K562 (cell line): ENCODE results near the gene SLC9A1. TPM values are rescaled to one million over a fixed set of nuclear protein-coding genes. Genes with fewer than 3 reads are reported as not detected.

ENCODE experiments used
- ARNT ChIP-seq, 2 experiments: fragments of 450-650 bp; IDR thresholded peaks; 2 replicates each; pipeline ENCODE4 v1.6.1; 2016; ENCODE audit warnings: mild to moderate bottlenecking in 1 of 2
- CHAMP1 ChIP-seq: fragments of 450-650 bp; IDR thresholded peaks from 2 replicates; pipeline ENCODE4 v1.6.1; 2016; ENCODE audit warnings: mild to moderate bottlenecking
- EP400 ChIP-seq: fragments of 450-650 bp; IDR thresholded peaks from 2 replicates; pipeline ENCODE4 v1.6.1; 2017; ENCODE audit warnings: antibody characterized with exemption, mild to moderate bottlenecking, moderate library complexity
- ETS2 ChIP-seq: IDR thresholded peaks from 2 replicates; pipeline ENCODE4 v1.6.1; 2016; ENCODE audit warnings: borderline replicate concordance, missing genetic modification characterization, mild to moderate bottlenecking, moderate library complexity, missing compliant biosample characterization; ENCODE audit not compliant: poor library complexity, severe bottlenecking
- EZH2 ChIP-seq: IDR thresholded peaks from 2 replicates; pipeline ENCODE4 v1.6.1; 2012; ENCODE audit warnings: low read depth, mild to moderate bottlenecking, inconsistent platforms, low read length, borderline replicate concordance
- HDAC1 ChIP-seq, 2 experiments: fragments of 450-650 bp; IDR thresholded peaks; 2 replicates each; pipeline ENCODE4 v1.6.1; 2016 to 2017; ENCODE audit warnings: inconsistent platforms in 1 of 2, mild to moderate bottlenecking in 1 of 2, moderate library complexity in 1 of 2
- KHSRP ChIP-seq: fragments of 450-650 bp; IDR thresholded peaks from 2 replicates; pipeline ENCODE4 v1.6.1; 2017
- KLF13 ChIP-seq: fragments of 450-650 bp; IDR thresholded peaks from 2 replicates; pipeline ENCODE4 v1.6.1; 2016; ENCODE audit warnings: missing genetic modification characterization, low read depth, mild to moderate bottlenecking, missing compliant biosample characterization, moderate library complexity, borderline replicate concordance
- MAFG ChIP-seq: fragments of 450-650 bp; conservative IDR thresholded peaks from 2 replicates; pipeline ENCODE4 v1.6.1; 2016; ENCODE audit warnings: missing genetic modification characterization, missing compliant biosample characterization
- MTA3 ChIP-seq: fragments of 450-650 bp; formaldehyde crosslinking; IDR thresholded peaks from 2 replicates; pipeline ENCODE4 v1.6.1; 2017; ENCODE audit warnings: mild to moderate bottlenecking, borderline replicate concordance
- NR2C2 ChIP-seq, 2 experiments: fragments of 200-800 bp in 1 of 2; sonication (Bioruptor generic) in 1 of 2; sonication (generic) in 1 of 2; formaldehyde crosslinking in 1 of 2; IDR thresholded peaks; 2 replicates each; pipeline versions ENCODE4 v1.6.1 to v1.8.0; 2016 to 2022; ENCODE audit warnings: mild to moderate bottlenecking in 1 of 2, missing compliant biosample characterization in 1 of 2, missing genetic modification characterization in 1 of 2, missing genetic modification reagents in 1 of 2
- PHF21A ChIP-seq: fragments of 450-650 bp; IDR thresholded peaks from 2 replicates; pipeline ENCODE4 v1.6.1; 2017; ENCODE audit warnings: low read depth, borderline replicate concordance
- SAFB ChIP-seq: fragments of 200-400 bp; formaldehyde crosslinking; IDR thresholded peaks from 2 replicates; pipeline ENCODE4 v1.6.1; 2017; ENCODE audit warnings: low read depth, low read length, borderline replicate concordance
- SAP30 ChIP-seq: fragments of 200-600 bp; sonication (generic); IDR thresholded peaks from 2 replicates; pipeline ENCODE4 v1.6.1; 2012; ENCODE audit warnings: borderline replicate concordance, low read depth, mild to moderate bottlenecking, moderate library complexity, low read length, control low read depth, inconsistent platforms; ENCODE audit not compliant: insufficient read depth, poor library complexity, severe bottlenecking
- TBP ChIP-seq: optimal IDR thresholded peaks from 2 replicates; pipeline ENCODE3; 2011; ENCODE audit warnings: low read depth, low read length, improper control_type of control experiment
- TFAP4 ChIP-seq: sonication (generic); formaldehyde crosslinking; IDR thresholded peaks from 2 replicates; pipeline ENCODE4 v1.8.0; 2022; ENCODE audit warnings: missing genetic modification reagents, mild to moderate bottlenecking, moderate library complexity, borderline replicate concordance
- TRIM25 ChIP-seq: fragments of 450-650 bp; IDR thresholded peaks from 2 replicates; pipeline ENCODE4 v1.7.0; 2016; ENCODE audit warnings: borderline replicate concordance
- WHSC1 ChIP-seq: IDR thresholded peaks from one replicate; pipeline ENCODE4 v1.6.1; 2012; ENCODE audit warnings: low read length, control low read depth, inconsistent platforms
- ZNF140 ChIP-seq: fragments of 250-450 bp; sonication (Bioruptor Pico); IDR thresholded peaks from 2 replicates; pipeline ENCODE4 v1.8.0; 2021; ENCODE audit warnings: moderate library complexity, mild to moderate bottlenecking, inconsistent platforms
- ZNF143 ChIP-seq: sonication (generic); formaldehyde crosslinking; IDR thresholded peaks from 2 replicates; pipeline ENCODE4 v1.9.0; 2022; ENCODE audit warnings: mild to moderate bottlenecking, missing genetic modification reagents
- ZNF212 ChIP-seq: fragments of 450-650 bp; formaldehyde crosslinking; IDR thresholded peaks from 2 replicates; pipeline ENCODE4 v1.4.0; 2020; ENCODE audit warnings: mild to moderate bottlenecking
- ZNF717 ChIP-seq: fragments of 250-450 bp; sonication (Bioruptor Pico); IDR thresholded peaks from 2 replicates; pipeline ENCODE4 v1.5.0; 2021
- polyA plus RNA-seq, 8 experiments: library from polyadenylated mRNA; depleted of rRNA in 4 of 8; stranded (reverse) in 5 of 8; unstranded in 3 of 8; fragments of >200 nt; fragmentation: Nextera tagmentation in 2 of 8; fragmentation: Illumina TruSeq in 1 of 8; extraction: Ambion mirVana in 2 of 8; extraction: Trizol in 1 of 8; gene quantifications; 2 replicates each; pipeline versions ENCODE4 v1.2.1 to v1.2.3, GENCODE V29; 2011 to 2014; ENCODE audit warnings: inconsistent platforms in 1 of 8, missing spikeins in 1 of 8
- total RNA-seq, 7 experiments: library from RNA; depleted of rRNA in 6 of 7; stranded (reverse); fragments of >200 nt in 6 of 7; fragmentation: Illumina TruSeq in 2 of 7; extraction: Trizol in 2 of 7; gene quantifications; 2 replicates each; pipeline versions ENCODE4 v1.2.1 to v1.2.3, GENCODE V29; 2011 to 2021; ENCODE audit warnings: low replicate concordance in 1 of 7
- TF ChIP-seq, protein P1 (sequence below), 2 experiments: fragments of 450-650 bp; conservative IDR thresholded peaks; 2 replicates each; pipeline ENCODE4 v1.6.1; 2017; ENCODE audit warnings: mild to moderate bottlenecking in 2 of 2, moderate library complexity in 2 of 2

The SLC9A1 gene
- total and polyA plus RNA-seq, 9 of the 15 experiments (the other 6 are each of a cell fraction or from before 2014, with no cell fraction given), result 0.59 to 14.4 (median 2.0) TPM

DNA sequence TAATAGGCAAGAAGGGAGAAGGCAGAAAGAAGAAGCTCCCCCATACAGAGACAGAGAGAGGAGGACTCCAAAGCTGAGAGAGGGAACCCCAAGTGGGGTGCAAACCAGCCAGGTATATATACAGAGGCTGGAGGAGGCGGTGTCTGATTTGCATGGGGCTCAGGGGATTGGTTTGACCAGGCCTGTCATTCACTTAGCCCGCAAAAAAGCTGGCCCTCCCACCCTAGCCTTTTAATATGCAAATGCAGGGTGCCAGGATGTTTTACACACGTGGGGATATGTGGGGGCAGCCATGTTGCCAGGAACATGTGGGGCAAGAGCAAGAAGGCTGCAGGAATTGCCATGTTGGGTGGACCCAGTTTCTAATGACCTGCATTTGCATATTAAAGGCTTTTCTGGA is 105.3 kb downstream of the SLC9A1 start (continued):
- TF ChIP-seq WHSC1 (no peak), ZNF143 (no peak), KLF13 (tag) (no peak), ZNF717 (CRISPR knock-in tag) (no peak), TRIM25 (no peak), ZNF140 (no peak), KHSRP (no peak), MTA3 (0 out of 2 replicates have a peak, but pooled peaks have one; percentile 22), TBP (peak; percentile 49), MAFG (tag) (no peak), SAP30 (peak; percentile 47), EZH2 (no peak), ETS2 (tag) (no peak), EP400 (peak; percentile 68), PHF21A (no peak), SAFB (no peak), CHAMP1 (no peak), NR2C2 (CRISPR knock-in tag; IDR thresholded peaks at IDR 0.05) (no peak), NR2C2 (tag; IDR thresholded peaks at IDR 0.05) (no peak), ZNF212 (CRISPR knock-in tag) (no peak), TFAP4 (no peak), HDAC1 (IDR thresholded peaks at IDR 0.05) (peak in 1 of 2 experiments; percentile 72; a peak in 1 of 4 replicates), ARNT (IDR thresholded peaks at IDR 0.05) (no peak)
- TF ChIP-seq, protein P1, sequence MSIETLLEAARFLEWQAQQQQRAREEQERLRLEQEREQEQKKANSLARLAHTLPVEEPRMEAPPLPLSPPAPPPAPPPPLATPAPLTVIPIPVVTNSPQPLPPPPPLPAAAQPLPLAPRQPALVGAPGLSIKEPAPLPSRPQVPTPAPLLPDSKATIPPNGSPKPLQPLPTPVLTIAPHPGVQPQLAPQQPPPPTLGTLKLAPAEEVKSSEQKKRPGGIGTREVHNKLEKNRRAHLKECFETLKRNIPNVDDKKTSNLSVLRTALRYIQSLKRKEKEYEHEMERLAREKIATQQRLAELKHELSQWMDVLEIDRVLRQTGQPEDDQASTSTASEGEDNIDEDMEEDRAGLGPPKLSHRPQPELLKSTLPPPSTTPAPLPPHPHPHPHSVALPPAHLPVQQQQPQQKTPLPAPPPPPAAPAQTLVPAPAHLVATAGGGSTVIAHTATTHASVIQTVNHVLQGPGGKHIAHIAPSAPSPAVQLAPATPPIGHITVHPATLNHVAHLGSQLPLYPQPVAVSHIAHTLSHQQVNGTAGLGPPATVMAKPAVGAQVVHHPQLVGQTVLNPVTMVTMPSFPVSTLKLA (conservative IDR thresholded peaks at IDR 0.05), result peak; percentile 78 to 88
